ENCODE measurements around the gene MCTP2. TPM values are rescaled to one million over a fixed set of nuclear protein-coding genes. Genes with fewer than 3 reads are reported as not detected.

MCTP2 gene
- total and polyA plus RNA-seq, 7 donors, result 1.5 to 12.2 (median 4.4) TPM

GRCh38 chr15:94414916-94415315 is 183.6 kb downstream of the MCTP2 start:
- TF ChIP-seq POLR2A (IDR thresholded peaks at IDR 0.05) (no peak), POLR2AphosphoS5 (IDR thresholded peaks at IDR 0.05) (no peak), EP300 (IDR thresholded peaks at IDR 0.05) (no peak), CTCF (IDR thresholded peaks at IDR 0.05) (no peak)
- peaks cover 0 to 72% (median 12%) of the 10 kb centered on the region in 4 donors for H3K4me1 ChIP-seq
- H3K27me3 ChIP-seq, result no peaks in the 10 kb centered on the region
- DNase-seq, result no peak
- no peaks in the 10 kb centered on the region for H3K36me3 ChIP-seq
- no peak overlapping the region for H3K4me3 ChIP-seq
- no peaks in the 10 kb centered on the region for H3K9me3 ChIP-seq
- peak overlapping the region in 1 of 4 donors; percentile 33 for H3K27ac ChIP-seq
- intact Hi-C loops (cut with DNase I), result loop anchor here (5.0 kb wide), 2 partner anchors 257 to 877 kb away; no protein-coding TSS in a partner anchor
- 50 to 59% methylated on average over 2 of the region's 2 CpGs for WGBS, 2 donors

DNA sequence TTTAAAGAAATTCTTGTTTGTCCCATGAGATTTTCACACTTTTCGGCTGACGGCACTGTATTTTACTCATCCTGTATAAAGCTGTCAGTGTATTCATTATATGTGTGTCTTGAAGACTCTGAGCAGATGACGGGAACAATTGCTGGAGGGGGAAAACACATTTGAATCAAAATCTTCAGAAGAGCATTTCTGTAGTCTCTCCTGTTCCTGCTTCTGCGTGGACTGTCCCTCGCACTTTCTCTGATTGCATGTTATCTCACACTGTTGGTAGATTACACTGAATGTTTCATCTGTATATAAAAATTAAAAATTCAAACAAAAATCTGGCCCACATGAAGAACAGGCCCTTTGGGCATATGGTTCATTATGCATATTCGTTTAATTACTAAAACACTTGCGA is 184.9 kb downstream of the MCTP2 start:
- intact Hi-C loops (cut with DNase I), result no loop called here
- TF ChIP-seq EP300 (IDR thresholded peaks at IDR 0.05), result no peak
- TF ChIP-seq POLR2A (IDR thresholded peaks at IDR 0.05), result no peak
- TF ChIP-seq CTCF (IDR thresholded peaks at IDR 0.05), result no peak
- TF ChIP-seq POLR2AphosphoS5 (IDR thresholded peaks at IDR 0.05), result no peak
- WGBS, 2 donors, result 97 to 99% methylated on average over 7 of the region's 7 CpGs
- Histone ChIP-seq H3K36me3 (no peaks in the 10 kb centered on the region), H3K9me3 (no peaks in the 10 kb centered on the region), H3K4me3 (no peak overlapping the region), H3K27me3 (no peaks in the 10 kb centered on the region), H3K27ac (peak overlapping the region in 1 of 4 donors; percentile 64), H3K4me1 (peaks cover 0 to 64% (median 10%) of the 10 kb centered on the region in 4 donors)
- DNase-seq, result no peak

GRCh38 chr15:94416820-94417219 is 185.5 kb downstream of the MCTP2 start:
- H3K4me1 ChIP-seq, result peaks cover 0 to 59% (median 9%) of the 10 kb centered on the region in 4 donors
- peak overlapping the region in 2 of 4 donors; percentile 5 to 64 for H3K27ac ChIP-seq
- H3K9me3 ChIP-seq, result no peaks in the 10 kb centered on the region
- no peak for DNase-seq
- no peaks in the 10 kb centered on the region for H3K27me3 ChIP-seq
- no peaks in the 10 kb centered on the region for H3K36me3 ChIP-seq
- 90 to 95% methylated on average over 3 of the region's 3 CpGs for WGBS, 2 donors
- no peak overlapping the region for H3K4me3 ChIP-seq
- no peak for TF ChIP-seq POLR2A (IDR thresholded peaks at IDR 0.05)
- no peak for TF ChIP-seq EP300 (IDR thresholded peaks at IDR 0.05)
- TF ChIP-seq CTCF (IDR thresholded peaks at IDR 0.05), result no peak
- TF ChIP-seq POLR2AphosphoS5 (IDR thresholded peaks at IDR 0.05), result no peak
- intact Hi-C loops (cut with DNase I), result no loop called here

DNA sequence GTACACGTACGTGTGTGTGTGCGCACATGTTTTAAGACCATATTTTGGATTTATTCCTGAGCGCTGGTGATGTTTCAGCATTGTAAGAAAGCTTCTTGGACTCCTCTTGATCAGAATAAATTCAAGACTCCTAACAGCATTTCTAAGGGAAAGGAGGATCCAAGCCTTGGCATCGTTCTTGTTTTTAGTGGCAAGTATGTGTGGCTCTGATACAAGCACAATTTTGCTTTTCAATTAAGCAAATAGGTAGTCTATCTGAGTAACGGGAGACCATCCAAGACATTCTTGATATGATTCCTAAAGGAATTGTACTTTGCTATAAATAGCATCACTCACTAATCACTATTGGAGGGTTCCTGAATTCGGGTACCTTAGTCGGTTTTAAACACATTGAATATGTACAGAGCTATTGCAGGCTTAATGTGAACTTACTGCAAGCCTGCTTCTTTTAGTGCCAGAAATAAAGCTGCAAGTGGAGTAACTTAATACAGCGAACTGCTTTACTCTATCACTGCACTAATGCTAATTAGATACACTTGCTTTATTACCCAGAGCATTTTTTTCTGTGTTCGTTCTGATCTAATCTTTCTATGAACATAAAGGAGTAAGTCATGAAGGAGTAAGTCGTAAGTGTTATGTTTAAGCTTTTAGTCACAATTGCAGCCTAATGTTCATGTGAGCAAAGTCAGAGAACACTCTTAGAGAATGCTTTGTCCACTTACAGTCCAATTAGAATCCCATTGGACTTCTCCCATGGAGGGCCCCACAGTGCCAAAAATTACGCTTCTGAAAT is 186.3 kb downstream of the MCTP2 start:
- TF ChIP-seq POLR2A (IDR thresholded peaks at IDR 0.05) (no peak), CTCF (IDR thresholded peaks at IDR 0.05) (no peak), EP300 (IDR thresholded peaks at IDR 0.05) (no peak)
- WGBS, 2 donors, result 89 to 95% methylated on average over 12 of the region's 12 CpGs
- Histone ChIP-seq H3K36me3 (no peaks in the 10 kb centered on the region), H3K4me1 (peaks cover 0 to 52% (median 9%) of the 10 kb centered on the region in 4 donors), H3K27ac (peak overlapping the region in 3 of 4 donors; percentile 5 to 64 (median 8)), H3K27me3 (no peaks in the 10 kb centered on the region), H3K4me3 (no peak overlapping the region), H3K9me3 (no peaks in the 10 kb centered on the region)
- DNase-seq, result no peak
- intact Hi-C loops (cut with DNase I), result no loop called here
